ENCODE results near the gene C2orf80.
"Not testable (repeated sequence)": the region's sequence is repeated elsewhere in the genome, so short reads cannot be mapped to it uniquely, and the experiment has no call there.

C2orf80 gene

DNA sequence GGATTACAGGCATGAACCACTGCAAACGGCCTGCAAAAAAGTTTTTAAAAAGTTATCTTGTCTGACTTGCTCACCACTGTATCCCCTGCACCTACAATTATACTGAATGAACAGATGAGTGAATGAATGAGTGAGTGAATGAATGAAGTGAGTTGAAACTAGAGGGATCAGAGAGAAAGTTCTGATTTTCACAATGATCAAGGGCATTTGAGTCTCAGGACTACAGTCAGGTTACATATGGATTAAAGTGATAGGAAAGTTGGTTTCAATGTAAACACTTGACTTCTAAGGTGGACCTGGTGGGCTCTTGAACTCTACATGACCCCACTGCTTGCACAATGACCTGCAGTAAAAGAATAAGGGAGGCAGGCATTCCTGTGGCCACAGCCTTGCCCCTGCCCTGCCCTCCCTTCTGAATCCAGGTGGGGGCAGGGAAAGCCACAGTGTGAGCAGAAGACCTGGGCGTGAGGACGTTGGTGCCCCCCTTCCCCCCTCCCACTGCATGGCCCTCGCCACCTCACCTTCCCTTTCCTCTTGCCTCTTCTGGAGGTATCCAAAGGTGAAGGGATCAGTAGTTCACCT, 10.7 kb downstream of the C2orf80 start:
- no peak for DNase-seq (ENCODE audit: low spot score)

DNA sequence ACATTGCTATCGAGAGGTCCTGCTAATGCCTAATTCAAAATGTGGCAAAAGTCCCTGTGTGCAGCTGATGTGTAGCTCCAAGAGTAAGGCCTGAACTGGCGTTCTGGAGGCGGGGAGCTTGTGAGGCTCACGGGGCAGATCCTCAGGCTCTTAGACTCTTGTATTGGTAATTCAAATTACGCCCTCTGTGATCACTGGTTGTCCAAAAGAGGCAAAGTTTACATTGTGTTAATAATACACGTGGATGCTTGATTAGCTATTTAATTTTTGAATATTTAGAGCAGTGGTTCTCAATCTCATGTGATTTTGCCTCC, 14.0 kb downstream of the C2orf80 start:
- DNase-seq (ENCODE audit: low spot score): no peak

DNA sequence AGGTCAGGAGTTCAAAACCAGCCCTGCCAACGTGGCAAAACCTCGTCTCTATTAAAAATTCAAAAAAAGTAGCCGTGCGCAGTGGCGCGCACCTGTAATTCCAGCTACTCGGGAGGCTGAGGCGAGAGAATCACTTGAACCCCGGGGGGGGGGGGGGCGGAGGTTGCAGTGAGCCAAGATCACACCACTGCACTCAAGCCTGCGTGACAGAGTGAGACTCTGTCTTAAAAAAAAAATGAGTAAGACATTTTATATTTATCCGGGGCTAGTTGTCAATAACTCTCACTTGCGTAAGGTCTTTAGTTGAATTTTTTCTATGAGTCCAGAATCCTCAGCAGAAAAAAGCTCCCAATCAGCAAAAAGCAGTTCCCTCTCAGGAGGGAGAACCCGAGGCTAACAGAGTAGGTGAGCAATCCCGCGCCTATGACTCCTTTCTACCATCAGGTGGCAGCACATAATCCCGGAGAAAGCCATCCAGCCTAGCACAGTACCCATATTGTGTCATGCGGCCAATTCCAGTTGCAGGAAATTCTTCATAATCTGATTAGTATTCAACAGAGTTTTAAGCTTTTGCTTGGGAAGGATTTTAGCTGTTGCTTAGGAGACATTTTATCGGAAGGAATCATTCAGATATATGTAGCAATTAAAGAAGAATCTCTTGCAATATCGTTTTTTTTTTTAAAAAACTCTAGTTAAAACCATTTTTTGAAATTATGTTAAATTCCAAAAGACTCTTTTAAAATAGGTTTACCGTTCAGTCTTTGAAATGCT, 14.6 kb downstream of the C2orf80 start:
- peak; percentile 84 for DNase-seq (ENCODE audit: low spot score)

DNA sequence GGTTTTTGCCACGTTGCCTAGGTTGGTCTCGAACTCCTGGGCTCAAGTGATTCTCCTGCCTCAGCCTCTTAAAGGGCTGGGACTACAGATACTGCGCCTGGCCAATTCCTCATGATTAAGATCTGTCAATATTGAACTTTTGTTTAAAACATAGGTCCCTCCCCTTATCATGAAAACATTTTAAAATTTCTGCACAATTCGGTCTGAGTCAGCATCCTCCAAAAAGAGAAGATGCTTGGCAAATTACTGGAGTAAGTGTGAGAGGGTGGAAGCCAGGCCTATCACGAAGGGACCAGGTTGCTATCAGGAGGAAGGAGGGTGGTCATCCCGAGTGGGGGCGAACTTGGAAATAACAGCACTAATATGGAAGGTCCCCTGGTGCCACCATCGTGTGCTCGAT, 15.7 kb downstream of the C2orf80 start:
- DNase-seq (ENCODE audit: low spot score): no peak

DNA sequence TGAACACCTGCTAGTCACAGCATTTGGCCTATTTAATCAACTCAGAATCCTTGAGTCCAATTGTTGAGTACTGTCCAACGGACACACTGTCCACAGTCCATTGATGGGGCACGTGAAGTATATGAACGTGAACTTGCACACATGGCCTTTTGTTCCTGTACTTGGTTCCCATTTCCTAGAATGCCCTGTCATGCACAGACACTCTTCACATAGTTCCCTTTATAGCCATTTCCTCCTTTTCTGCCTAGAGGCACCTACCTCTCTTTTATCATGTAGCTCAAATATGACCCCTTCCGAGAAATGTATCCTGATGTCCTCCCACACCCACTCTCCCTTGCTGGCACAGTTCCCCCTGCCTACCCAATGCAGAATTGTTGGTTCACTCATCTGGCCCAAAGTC, 17.7 kb downstream of the C2orf80 start:
- no peak for DNase-seq (ENCODE audit: low spot score)

DNA sequence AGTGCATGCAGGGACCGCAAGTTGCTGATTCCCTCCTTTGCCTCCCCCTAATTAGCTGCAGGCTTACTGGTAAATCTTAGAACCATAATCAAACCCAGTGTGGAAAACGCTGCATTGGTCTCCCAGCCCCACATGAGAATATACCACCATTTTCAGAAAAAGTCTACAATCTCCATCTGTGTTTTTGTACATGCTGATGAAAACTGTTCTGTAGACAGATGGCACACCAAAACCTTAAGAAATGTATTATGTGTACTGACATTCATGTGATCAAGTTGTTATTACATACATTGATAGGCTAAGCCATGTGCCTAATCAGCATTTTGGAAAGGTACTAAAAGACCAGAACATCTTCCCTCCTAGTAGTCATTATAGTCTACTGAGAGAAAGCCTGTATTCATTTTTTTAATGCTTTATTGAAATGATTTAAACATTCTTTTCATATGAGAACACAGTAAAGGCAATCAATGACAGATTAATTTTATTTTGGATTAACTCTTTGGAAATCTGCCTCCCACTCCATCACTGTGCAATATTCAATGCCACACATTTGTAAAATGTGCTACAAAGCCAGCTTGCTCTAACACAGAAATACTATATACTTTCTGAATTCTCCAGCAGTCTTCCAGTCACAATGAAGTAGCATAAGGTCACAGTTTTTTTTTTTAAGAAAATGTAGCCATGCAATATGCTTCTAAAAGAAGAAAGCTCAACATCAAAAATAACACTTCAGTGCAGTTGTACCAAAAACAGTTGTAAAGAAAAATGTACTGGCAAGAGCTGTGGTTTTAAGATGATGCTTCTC, 24.7 kb downstream of the C2orf80 start:
- no peak for DNase-seq (ENCODE audit: low spot score)

DNA sequence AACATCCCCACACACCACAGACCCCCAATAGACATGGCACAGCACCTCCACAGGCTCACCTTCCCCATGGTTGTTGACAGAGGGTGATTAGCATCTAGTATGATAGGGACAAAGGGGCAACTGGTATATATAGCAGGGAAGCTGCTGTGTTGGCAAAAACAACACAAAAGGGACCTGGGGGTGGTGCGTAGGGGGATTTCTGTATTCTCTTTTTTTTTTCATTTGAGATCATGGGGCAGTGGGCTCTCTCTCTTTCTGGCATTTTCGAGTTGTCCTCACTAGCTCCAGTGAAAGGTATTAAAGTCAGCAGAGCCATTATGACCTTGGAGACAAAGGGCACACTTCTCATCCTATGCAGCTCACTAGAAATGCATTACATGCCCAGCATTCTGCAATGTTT, 26.3 kb downstream of the C2orf80 start, which contains the start of gene CRYGA:
TSS of gene CRYGA (minus strand) at position 101 of the 400 bp plus-strand sequence. CDS start at position 68, 33 bp downstream.
- no peak for DNase-seq (ENCODE audit: low spot score)

DNA sequence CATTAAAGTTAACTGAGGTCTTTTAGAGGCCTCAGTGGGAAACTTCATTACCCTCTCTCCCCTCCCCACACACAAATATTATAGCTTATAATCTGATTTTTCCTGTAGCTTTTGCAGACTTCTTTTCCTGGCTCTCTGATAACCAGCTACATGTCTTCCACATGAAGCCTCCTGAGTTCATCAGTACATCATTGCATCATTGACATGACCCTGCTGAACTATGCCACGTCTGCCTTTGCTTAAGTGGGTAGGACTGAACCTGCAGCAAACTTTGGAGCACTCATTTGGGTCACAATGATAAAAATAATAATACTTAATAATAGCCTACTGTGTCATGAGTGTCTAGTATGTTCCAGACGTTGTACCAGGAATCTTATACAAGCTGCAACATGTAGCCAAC, 33.4 kb downstream of the C2orf80 start:
- DNase-seq (ENCODE audit: low spot score): no peak

DNA sequence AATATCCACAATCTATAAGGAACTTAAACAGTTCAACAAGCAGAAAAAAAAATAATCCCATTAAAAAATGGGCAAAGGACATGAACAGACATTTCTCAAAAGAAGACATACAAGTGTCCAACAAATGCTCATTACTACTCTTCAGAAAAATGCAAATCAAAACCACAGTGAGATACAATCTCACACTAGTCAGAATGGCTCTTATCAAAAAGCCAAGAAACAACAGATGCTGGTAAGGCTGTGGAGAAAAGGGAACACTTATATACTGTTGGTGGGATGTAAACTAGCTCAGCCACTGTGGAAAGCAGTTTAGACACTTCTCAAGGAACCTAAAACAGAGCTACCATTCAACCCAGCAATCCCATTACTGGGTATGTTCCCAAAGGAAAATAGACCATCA, 36.7 kb downstream of the C2orf80 start:
- no peak for DNase-seq (ENCODE audit: low spot score)

DNA sequence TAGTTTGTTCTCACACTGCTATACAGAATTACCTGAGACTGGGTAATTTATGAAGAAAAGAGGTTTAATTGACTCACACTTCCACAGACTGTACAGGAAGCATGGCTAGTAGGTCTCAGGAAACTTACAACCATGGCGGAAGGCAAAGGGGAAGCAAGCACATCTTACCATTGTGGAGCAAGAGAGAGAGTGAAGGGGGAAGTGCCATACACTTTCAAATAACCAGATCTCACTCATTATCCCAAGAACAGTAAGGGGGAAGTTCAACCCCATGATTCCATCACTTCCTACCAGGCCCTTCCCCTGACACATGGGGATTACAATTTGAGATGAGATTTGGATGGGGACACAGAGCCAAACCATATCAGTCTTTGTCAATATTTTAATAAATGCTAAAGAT, 38.9 kb downstream of the C2orf80 start:
- DNase-seq (ENCODE audit: low spot score): no peak

DNA sequence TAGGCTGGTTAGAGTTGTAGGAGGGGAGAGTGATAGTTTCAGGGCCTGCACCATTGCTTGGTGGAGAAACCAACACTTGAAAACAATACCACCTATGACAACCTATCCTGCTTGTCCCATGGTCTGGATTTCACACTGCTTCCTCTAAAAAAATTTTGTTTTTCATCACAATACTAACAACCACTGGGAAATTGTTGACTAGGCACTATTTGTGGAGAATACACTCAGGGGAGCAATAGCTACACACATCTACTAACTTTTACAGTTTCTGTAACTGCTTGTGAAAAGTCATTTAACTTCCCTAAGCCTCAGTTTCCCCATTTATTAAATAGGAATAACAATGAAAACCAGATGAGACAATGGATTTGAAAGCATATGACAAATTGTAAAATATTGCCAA, 39.7 kb downstream of the C2orf80 start:
- no peak for DNase-seq (ENCODE audit: low spot score)

DNA sequence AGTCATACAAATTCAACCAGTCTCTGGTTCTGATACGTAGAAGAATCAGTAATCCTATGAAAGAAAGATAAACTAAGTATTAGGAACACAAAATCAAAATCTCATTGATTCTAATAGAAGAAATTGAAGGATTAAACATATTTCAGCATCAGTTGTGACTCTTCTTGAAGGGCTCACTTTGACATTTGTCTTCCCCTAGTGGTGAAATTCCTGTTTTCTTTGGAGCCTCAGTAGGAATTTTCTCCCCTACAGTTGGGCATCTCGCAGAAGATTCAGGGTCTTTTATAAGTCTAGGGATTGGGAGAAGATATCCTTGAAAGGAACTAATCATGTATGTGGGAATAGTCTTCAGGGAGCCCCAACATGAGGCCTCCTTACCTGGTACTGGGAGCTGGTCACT, 41.0 kb downstream of the C2orf80 start:
- no peak for DNase-seq (ENCODE audit: low spot score)

DNA sequence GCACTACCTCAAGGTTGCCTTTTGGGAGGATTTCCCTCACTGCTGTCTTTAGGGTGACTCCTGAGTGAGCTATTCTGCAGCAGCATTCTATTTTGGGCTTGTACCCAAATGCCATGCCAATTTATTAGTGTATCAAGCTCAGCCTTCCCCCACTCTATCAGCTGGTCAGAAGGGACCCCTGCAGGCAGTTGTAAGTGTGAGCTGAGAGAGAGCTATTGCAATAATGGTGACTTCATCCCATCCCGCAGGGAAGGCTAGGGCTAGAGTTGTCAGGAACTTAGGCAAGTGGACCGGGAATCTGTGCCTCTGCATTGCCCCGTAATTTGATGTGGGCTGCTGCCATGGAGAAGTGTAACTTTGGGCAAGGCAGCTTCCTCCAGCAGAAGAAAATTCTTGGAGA, 42.1 kb downstream of the C2orf80 start:
- DNase-seq (ENCODE audit: low spot score): no peak

DNA sequence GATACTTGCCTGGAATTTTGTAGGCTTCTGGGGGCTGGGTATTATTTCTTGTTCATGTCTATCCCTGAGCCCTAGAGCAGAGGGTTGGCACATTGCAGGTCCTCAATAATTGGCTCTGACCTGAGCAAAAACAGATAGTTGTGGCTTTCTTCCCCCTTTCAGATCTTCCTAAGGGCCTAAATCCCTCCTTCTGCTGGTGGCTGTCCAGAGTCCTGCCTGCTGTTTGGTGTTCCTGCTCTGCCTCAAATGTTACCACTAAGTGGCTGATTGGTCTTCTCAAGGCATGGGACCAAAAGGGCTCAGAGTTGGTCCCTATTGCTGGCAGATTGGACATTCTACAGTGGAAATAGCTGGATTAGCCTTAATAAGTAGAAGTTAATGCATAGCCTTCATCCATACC, 42.8 kb downstream of the C2orf80 start:
- no peak for DNase-seq (ENCODE audit: low spot score)

DNA sequence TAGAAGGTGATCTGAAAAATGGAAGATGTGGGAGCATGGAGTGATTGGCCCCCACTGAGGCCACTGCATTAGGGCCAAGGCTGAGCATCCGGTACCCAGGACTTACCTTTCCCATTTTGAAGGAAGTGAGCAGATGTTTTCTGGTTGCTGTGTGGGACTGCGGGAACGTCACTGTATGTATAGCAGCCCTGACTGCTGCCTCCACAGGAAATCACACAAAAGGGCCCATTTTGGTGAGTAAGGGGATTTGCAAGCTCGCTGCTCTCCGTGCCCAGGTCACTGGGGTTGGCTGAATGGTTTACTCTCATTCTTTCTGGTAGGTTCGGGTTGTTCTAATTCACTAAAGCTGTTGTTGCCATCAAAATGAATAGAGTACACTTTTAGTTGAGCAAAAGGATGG, 43.8 kb downstream of the C2orf80 start, which contains the start of gene CRYGB:
TSS of gene CRYGB (minus strand) at position 153 of the 400 bp plus-strand sequence. CDS start at position 115, 38 bp downstream.
- DNase-seq (ENCODE audit: low spot score): no peak

DNA sequence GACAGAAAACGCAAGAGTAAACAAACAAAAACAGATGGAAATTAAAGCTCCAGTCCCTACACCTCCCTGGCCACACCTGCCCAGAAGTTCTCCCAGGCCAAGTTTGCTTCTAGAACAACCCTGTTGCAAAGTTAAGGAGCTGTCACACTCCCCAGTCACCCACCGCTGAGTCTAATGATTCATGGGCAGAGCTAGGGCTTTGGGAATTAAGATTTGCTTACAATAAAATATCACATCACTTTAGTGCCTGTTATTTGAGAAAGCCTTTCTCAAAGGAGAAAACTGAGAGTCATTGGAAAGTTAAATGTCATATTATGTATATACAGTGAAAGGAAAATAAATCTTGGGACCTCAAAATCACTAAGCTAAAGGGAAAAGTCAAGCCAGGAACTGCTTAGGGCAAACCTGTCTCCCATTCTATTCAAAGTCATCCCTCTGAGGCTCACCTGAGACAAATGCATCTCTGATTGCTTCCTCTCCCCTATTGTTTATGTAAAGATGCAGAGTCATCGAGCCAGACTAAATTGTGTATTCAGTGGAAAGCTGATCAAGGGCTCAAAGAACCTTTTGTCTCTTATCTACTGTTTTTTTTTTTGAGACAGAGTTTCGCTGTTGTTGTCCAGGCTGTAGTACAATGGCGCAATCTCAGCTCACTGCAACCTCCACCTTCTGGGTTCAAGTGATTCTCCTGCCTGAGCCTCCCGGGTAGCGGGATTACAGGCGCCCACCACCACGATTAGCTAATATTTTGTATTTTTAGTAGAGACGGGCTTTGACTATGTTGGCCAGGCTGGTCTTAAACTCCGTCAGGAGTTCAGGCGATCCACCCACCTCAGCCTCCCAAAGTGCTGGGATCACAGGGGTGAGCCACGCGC, 46.7 kb downstream of the C2orf80 start:
- peak; percentile 35 for DNase-seq (ENCODE audit: low spot score)

DNA sequence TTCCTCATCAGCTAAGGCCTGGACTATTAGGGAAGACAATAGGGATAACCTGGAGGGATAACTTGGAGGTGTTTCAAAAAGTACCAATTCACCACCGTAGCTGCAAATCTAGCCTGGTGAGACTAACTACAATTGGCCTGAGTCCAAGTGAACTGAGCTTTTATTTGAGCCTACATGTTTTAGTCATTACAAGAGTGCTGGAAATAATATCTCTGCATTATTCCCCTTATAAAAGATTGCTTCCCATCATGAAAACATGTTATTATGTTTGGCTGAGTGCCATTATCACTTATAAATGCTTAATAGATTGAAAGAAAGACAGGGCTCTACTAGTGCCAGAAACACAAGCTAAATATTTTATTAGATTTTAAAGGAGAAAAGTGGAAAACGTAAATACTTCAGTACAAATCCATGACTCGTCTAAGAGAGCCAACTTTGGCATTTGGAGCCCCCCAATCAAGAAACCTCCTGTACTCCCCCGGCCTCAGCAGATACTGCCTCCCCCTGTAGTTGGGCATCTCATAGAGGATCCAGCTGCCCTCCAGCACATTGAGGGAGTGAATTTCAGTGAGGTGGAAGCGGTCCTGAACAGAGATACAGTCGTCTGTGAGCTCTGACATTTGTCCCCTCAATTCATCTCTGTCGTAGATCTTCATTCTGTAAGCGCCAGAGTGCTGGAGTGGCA, 47.4 kb downstream of the C2orf80 start:
- no peak for DNase-seq (ENCODE audit: low spot score)

DNA sequence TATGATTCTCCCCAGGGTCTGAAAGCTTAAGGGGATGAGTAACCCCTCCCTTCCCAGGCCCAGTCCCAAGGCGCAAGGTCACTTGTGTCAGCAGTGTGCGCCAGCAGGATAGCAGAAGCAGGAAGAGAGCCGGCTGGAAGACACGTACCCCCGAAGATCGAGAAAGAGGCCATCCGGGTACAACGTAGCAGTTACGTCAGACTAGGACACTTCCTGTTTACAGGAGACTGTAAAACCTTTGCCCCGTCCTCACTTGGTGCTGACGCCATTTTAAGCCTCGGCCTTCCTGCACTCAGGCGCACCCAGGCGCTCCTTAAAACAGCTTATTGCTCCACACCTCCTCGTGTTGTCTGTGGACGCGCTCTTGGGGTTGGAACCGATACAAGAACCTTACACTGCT, 50.4 kb downstream of the C2orf80 start:
- no peak for DNase-seq (ENCODE audit: low spot score)

DNA sequence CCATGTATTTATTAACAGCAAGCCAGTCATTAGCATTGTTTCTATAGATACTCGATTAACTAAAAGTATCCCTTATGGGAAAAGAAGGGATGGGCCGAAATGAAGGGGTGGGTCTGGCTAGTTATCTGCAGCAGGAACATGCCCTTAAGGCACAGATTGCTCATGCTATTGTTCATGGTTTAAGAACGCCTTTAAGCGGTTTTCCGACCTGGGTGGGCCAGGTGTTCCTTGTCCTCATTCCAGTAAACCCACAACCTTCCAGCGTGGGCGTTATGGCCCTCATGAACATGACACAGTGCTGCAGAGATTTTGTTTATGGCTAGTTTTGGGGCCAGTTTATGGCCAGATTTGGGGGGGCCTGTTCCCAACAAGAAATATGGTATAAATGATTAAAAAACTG, 51.5 kb downstream of the C2orf80 start:
- DNase-seq (ENCODE audit: low spot score): not testable (repeated sequence)

DNA sequence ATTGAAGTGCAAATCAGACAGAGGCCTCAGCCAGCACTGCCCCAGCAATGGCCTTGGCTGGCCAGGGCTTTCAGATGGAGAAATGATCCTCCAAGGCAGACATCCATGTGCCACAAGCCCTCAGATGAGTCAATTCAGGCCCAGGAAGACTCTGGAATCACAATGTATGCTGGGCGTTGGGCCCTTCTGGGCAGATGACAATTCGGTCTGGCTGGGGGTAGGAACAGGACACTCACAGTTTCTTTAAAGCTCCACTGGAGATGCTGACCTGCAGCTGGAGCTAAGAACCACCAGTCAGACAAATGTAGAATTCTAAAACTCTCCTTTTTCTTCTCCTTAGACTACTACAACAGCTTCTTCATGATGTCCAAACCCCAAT, 53.1 kb downstream of the C2orf80 start:
- no peak for DNase-seq (ENCODE audit: low spot score)

Data from globus pallidus (tissue), 1 donor.